HCT116 (cell line): Measurements from ENCODE around the gene PCDHGC4. TPM values are rescaled to one million over a fixed set of nuclear protein-coding genes. Genes with fewer than 3 reads are reported as not detected.

Experiments used
- ATAC-seq: fragments of 200-7000 bp; cut with Tn5 transposase; 2 replicates; pipeline ENCODE4 v1.9.1; 2020; ENCODE audit warnings: mild to moderate bottlenecking, moderate library complexity
- BruUV-seq: library from RNA; stranded (reverse); fragments of 400-500 nt; replicated peaks from 2 replicates; lab custom pipeline; 2021; lab: Mats Ljungman, UMichigan
- CTCF ChIA-PET: fragments of 300-600 bp; sonication (Branson Sonifier 250); formaldehyde crosslinking; loops from one replicate; lab custom pipeline; 2021; ENCODE audit warnings: antibody characterized with exemption; lab: Charles Lee
- POLR2A ChIA-PET: fragments of 300-600, 350-600 bp; sonication (Branson Sonifier 250); formaldehyde crosslinking; loops from one replicate; lab custom pipeline; 2021; ENCODE audit warnings: antibody characterized with exemption; lab: Charles Lee
- RAD21 ChIA-PET, 2 experiments: fragments of 300-600 bp; sonication (Branson Sonifier 250); formaldehyde crosslinking; loops; one replicate each; lab custom pipeline; 2023; ENCODE audit warnings: low total read pairs in 2 of 2; ENCODE audit not compliant: uncharacterized antibody in 2 of 2, unreplicated experiment in 2 of 2, low non-redundant PET in 1 of 2; lab: Charles Lee
- DNase-seq: peaks from one replicate; pipeline ENCODE4 v3.0.0-alpha.2; 2010; ENCODE audit warnings: low read depth, low spot score
- H2AFZ ChIP-seq: fragments of 200-600 bp; shearing (Covaris generic), sonication (generic); 2 replicates; pipeline ENCODE4 v1.6.1; 2017; ENCODE audit warnings: low read depth, mixed run types, mixed read lengths, antibody characterized with exemption, low read length; ENCODE audit not compliant: poor library complexity, severe bottlenecking
- H3K27ac ChIP-seq: 2 replicates; pipeline ENCODE4 v1.5.1; 2012; ENCODE audit warnings: low read depth, low read length
- H3K27me3 ChIP-seq: fragments of 200-600 bp; sonication (generic); 2 replicates; pipeline ENCODE4 v1.6.1; 2016; ENCODE audit warnings: mixed run types, low read length, mixed read lengths; ENCODE audit not compliant: insufficient read depth
- H3K36me3 ChIP-seq, 2 experiments: fragments of 200-500 bp in 1 of 2; fragments of 200-600 bp in 1 of 2; sonication (Bioruptor generic) in 1 of 2; sonication (generic) in 1 of 2; 2 replicates each; pipeline versions ENCODE4 v1.5.1 to v1.6.1; 2014 to 2016; ENCODE audit warnings: low read length in 2 of 2, inconsistent platforms in 1 of 2, mixed read lengths in 1 of 2, mixed run types in 1 of 2; ENCODE audit not compliant: insufficient read depth in 2 of 2, control insufficient read depth in 1 of 2
- H3K4me1 ChIP-seq, 2 experiments: fragments of 200-600 bp in 1 of 2; sonication (generic) in 1 of 2; 2 replicates each; pipeline versions ENCODE4 v1.5.1 to v1.6.1; 2012 to 2017; ENCODE audit warnings: low read length in 2 of 2, inconsistent platforms in 1 of 2, mild to moderate bottlenecking in 1 of 2, mixed read lengths in 1 of 2, mixed run types in 1 of 2, moderate library complexity in 1 of 2; ENCODE audit not compliant: insufficient read depth in 2 of 2, control insufficient read depth in 1 of 2
- H3K4me2 ChIP-seq: fragments of 200-600 bp; sonication (generic); 2 replicates; pipeline ENCODE4 v1.6.1; 2017; ENCODE audit warnings: mixed run types, low read length, mixed read lengths
- H3K4me3 ChIP-seq, 2 experiments: fragments of 200-600 bp in 1 of 2; sonication (generic) in 1 of 2; replicated peaks in 1 of 2; 2 replicates each; pipeline ENCODE4 v1.5.1; 2011 to 2016; ENCODE audit warnings: low read length in 2 of 2, control low read depth in 1 of 2, low read depth in 1 of 2, mild to moderate bottlenecking in 1 of 2, mixed read lengths in 1 of 2, mixed run types in 1 of 2
- H3K79me2 ChIP-seq: fragments of 200-600 bp; sonication (generic); 2 replicates; pipeline ENCODE4 v1.6.1; 2017; ENCODE audit warnings: mild to moderate bottlenecking, mixed run types, low read length, moderate library complexity, mixed read lengths; ENCODE audit not compliant: insufficient read depth
- H3K9ac ChIP-seq: fragments of 200-600 bp; sonication (generic); 2 replicates; pipeline ENCODE4 v1.6.1; 2016; ENCODE audit warnings: low read length, mixed read lengths
- H3K9me2 ChIP-seq: fragments of 200-600 bp; sonication (generic), shearing (Covaris generic); 2 replicates; pipeline ENCODE4 v1.6.1; 2017; ENCODE audit warnings: mixed run types, mild to moderate bottlenecking, moderate library complexity; ENCODE audit not compliant: insufficient read depth
- H3K9me3 ChIP-seq, 2 experiments: fragments of 200-500 bp in 1 of 2; fragments of 200-600 bp in 1 of 2; sonication (Bioruptor generic) in 1 of 2; sonication (generic) in 1 of 2; 2 replicates each; pipeline ENCODE4 v1.6.1; 2014 to 2017; ENCODE audit warnings: low read length in 2 of 2, mixed read lengths in 2 of 2, inconsistent platforms in 1 of 2, low read depth in 1 of 2, mild to moderate bottlenecking in 1 of 2, mixed run types in 1 of 2, moderate library complexity in 1 of 2; ENCODE audit not compliant: control insufficient read depth in 1 of 2, insufficient read depth in 1 of 2
- H4K20me1 ChIP-seq: fragments of 200-600 bp; sonication (generic), shearing (Covaris generic); 2 replicates; pipeline ENCODE4 v1.6.1; 2017; ENCODE audit warnings: mixed run types, mild to moderate bottlenecking, moderate library complexity; ENCODE audit not compliant: insufficient read depth
- ATF3 ChIP-seq: IDR thresholded peaks from 2 replicates; pipeline ENCODE4 v1.6.1; 2012
- CBX3 ChIP-seq: IDR thresholded peaks from 2 replicates; pipeline ENCODE4 v1.6.1; 2012; ENCODE audit warnings: low read depth
- SP1 ChIP-seq: IDR thresholded peaks from 2 replicates; pipeline ENCODE4 v1.6.1; 2012; ENCODE audit warnings: low read depth
- SRF ChIP-seq: IDR thresholded peaks from 2 replicates; pipeline ENCODE4 v1.6.1; 2012; ENCODE audit warnings: low read depth
- ZBTB33 ChIP-seq: IDR thresholded peaks from 2 replicates; pipeline ENCODE4 v1.6.1; 2011; ENCODE audit warnings: mild to moderate bottlenecking, low read length, moderate library complexity; ENCODE audit not compliant: insufficient replicate concordance; ENCODE audit errors: extremely low read depth
- ZNF274 ChIP-seq: fragments of 200-500 bp; sonication (Bioruptor generic); IDR thresholded peaks from 2 replicates; pipeline ENCODE4 v1.6.1; 2014; ENCODE audit warnings: mild to moderate bottlenecking, low read depth, low read length, inconsistent platforms
- intact Hi-C: fragments of 100-400 bp; cut with micrococcal nuclease; formaldehyde crosslinking; loops from 2 replicates; pipeline ENCODE4 v1.10.0; 2022
- total RNA-seq: library from RNA; stranded (reverse); gene quantifications from one replicate; pipeline ENCODE4 v1.2.1, GENCODE V29; 2021; ENCODE audit not compliant: unreplicated experiment

PCDHGC4 gene
- total RNA-seq, 1 experiment from 2014 or later, result 0.05 TPM

GRCh38 chr5:141511771-141512325 lies 27.0 kb downstream of the PCDHGC4 start:
- ChIA-PET CTCF (interaction anchor here (0.8 to 3.2 kb wide), 4 partner anchors 10 to 99 kb away, joined by 3 to 15 read pairs (median 7); partner anchors contain the start of gene PCDHGA10), POLR2A (interaction anchor here (1.1 kb wide), 1 partner anchor 9 kb away, joined by 3 read pairs; no protein-coding TSS in a partner anchor), RAD21 (no interaction called here)
- Histone ChIP-seq H3K9me2 (no peaks in the 10 kb centered on the region), H3K9ac (no peak overlapping the region), H3K79me2 (no peaks in the 10 kb centered on the region), H3K9me3 (no peaks in the 10 kb centered on the region), H2AFZ (no peak overlapping the region), H3K36me3 (peaks cover 2 to 7% of the 10 kb centered on the region in 2 experiments; a peak in 1 of 4 replicates), H3K27me3 (no peaks in the 10 kb centered on the region), H3K4me1 (peaks cover 0 to 9% of the 10 kb centered on the region in 2 experiments; a peak in 2 of 4 replicates), H4K20me1 (no peaks in the 10 kb centered on the region), H3K4me3 (no peak overlapping the region), H3K27ac (no peak overlapping the region), H3K4me2 (no peak overlapping the region)
- DNase-seq, result no peak
- BruUV-seq, result no TSS peak
- TF ChIP-seq ZBTB33, result no peak
- no peak for TF ChIP-seq ATF3
- no peak for TF ChIP-seq CBX3
- TF ChIP-seq SRF, result no peak
- TF ChIP-seq ZNF274, result no peak
- no peak for TF ChIP-seq SP1
- ATAC-seq, result peak; percentile 25
- intact Hi-C loops, result loop anchor here (2.0 kb wide), 1 partner anchor 99 kb away; the partner anchor contains the start of gene PCDHGA10
